A673 (cell line): Measurements from ENCODE around the gene MAML3.

Source experiments
- EZH2 ChIP-seq: fragments of 200-600 bp; sonication (generic); IDR thresholded peaks from 2 replicates; pipeline ENCODE4 v1.6.1; 2017; ENCODE audit warnings: borderline replicate concordance, low read depth, mild to moderate bottlenecking, mixed read lengths, antibody characterized with exemption, low read length; ENCODE audit not compliant: poor library complexity, severe bottlenecking
- TF ChIP-seq, protein P1 (sequence below): fragments of 300-800, 200-600 bp; sonication (generic); conservative IDR thresholded peaks from 2 replicates; pipeline ENCODE4 v1.5.1; 2017; ENCODE audit warnings: low read depth, mild to moderate bottlenecking, antibody characterized with exemption, low read length, moderate library complexity, mixed read lengths

DNA sequence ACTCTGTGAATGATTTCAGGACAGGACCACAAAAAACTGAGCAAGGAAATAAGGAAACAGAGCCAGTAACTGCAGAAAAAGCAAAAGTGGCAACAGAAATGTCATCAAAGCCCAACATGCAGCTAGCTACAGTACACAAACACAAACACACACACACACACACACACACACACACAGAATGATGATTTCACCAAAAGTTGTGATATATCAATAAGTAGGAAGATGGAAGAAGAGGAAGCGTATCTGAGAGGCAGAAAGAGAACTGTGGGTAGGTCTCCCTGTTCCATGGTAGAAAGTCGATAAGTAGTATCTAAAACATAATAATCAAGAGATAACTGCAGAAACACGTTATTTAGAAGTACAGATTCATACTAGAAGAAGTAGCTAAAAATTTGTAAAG is 340.1 kb downstream of the MAML3 start:
- TF ChIP-seq EZH2, result no peak
- TF ChIP-seq, protein P1, sequence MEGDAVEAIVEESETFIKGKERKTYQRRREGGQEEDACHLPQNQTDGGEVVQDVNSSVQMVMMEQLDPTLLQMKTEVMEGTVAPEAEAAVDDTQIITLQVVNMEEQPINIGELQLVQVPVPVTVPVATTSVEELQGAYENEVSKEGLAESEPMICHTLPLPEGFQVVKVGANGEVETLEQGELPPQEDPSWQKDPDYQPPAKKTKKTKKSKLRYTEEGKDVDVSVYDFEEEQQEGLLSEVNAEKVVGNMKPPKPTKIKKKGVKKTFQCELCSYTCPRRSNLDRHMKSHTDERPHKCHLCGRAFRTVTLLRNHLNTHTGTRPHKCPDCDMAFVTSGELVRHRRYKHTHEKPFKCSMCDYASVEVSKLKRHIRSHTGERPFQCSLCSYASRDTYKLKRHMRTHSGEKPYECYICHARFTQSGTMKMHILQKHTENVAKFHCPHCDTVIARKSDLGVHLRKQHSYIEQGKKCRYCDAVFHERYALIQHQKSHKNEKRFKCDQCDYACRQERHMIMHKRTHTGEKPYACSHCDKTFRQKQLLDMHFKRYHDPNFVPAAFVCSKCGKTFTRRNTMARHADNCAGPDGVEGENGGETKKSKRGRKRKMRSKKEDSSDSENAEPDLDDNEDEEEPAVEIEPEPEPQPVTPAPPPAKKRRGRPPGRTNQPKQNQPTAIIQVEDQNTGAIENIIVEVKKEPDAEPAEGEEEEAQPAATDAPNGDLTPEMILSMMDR, result no peak
